SK-N-MC (cell line): Measurements from ENCODE around the gene RIPOR3.
"Not testable (repeated sequence)": the region's sequence is repeated elsewhere in the genome, so short reads cannot be mapped to it uniquely, and the experiment has no call there.

Experiments
- DNase-seq: peaks from one replicate; pipeline ENCODE4 v3.0.0-alpha.2; 2011; ENCODE audit warnings: low read depth, low spot score
- H3K27ac ChIP-seq: fragments of 200-600 bp; sonication (generic); 2 replicates; pipeline ENCODE4 v1.5.1; 2016; ENCODE audit warnings: mixed run types
- H3K36me3 ChIP-seq: fragments of 200-600 bp; sonication (generic); 2 replicates; pipeline ENCODE4 v1.6.1; 2017; ENCODE audit warnings: antibody characterized with exemption, low read length, mixed read lengths; ENCODE audit not compliant: insufficient read depth
- H3K4me3 ChIP-seq: fragments of 200-600 bp; sonication (generic); 2 replicates; pipeline ENCODE4 v1.5.1; 2016
- H3K9ac ChIP-seq: fragments of 200-600 bp; sonication (generic); 2 replicates; pipeline ENCODE4 v1.8.0; 2017; ENCODE audit warnings: mixed run types, mixed read lengths; ENCODE audit not compliant: insufficient read length
- H3K9me3 ChIP-seq: fragments of 200-600 bp; sonication (generic); 2 replicates; pipeline ENCODE4 v1.6.1; 2017; ENCODE audit warnings: low read depth, mild to moderate bottlenecking, antibody characterized with exemption, low read length, moderate library complexity, mixed read lengths
- EZH2 ChIP-seq: fragments of 200-600 bp; sonication (generic); IDR thresholded peaks from one replicate; pipeline ENCODE4 v1.6.1; 2017; ENCODE audit warnings: antibody characterized with exemption
- FOXP2 ChIP-seq: optimal IDR thresholded peaks from 2 replicates; pipeline ENCODE3; 2011; ENCODE audit warnings: mild to moderate bottlenecking, moderate library complexity; ENCODE audit not compliant: insufficient read depth; ENCODE audit errors: extremely low read length, control extremely low read depth
- POLR2AphosphoS5 ChIP-seq: IDR thresholded peaks from 2 replicates; pipeline ENCODE4 v1.6.1; 2012; ENCODE audit warnings: mild to moderate bottlenecking, low read depth, low read length, borderline replicate concordance

Gene RIPOR3

GRCh38 chr20:50719328-50719727 is 28.0 kb upstream of the RIPOR3 start:
- H3K9ac ChIP-seq, result no peak overlapping the region
- no peak overlapping the region for H3K4me3 ChIP-seq
- H3K36me3 ChIP-seq, result no peaks in the 10 kb centered on the region
- no peak for DNase-seq
- TF ChIP-seq FOXP2 (no peak), EZH2 (no peak), POLR2AphosphoS5 (no peak)
- no peaks in the 10 kb centered on the region for H3K9me3 ChIP-seq
- no peak overlapping the region for H3K27ac ChIP-seq

DNA sequence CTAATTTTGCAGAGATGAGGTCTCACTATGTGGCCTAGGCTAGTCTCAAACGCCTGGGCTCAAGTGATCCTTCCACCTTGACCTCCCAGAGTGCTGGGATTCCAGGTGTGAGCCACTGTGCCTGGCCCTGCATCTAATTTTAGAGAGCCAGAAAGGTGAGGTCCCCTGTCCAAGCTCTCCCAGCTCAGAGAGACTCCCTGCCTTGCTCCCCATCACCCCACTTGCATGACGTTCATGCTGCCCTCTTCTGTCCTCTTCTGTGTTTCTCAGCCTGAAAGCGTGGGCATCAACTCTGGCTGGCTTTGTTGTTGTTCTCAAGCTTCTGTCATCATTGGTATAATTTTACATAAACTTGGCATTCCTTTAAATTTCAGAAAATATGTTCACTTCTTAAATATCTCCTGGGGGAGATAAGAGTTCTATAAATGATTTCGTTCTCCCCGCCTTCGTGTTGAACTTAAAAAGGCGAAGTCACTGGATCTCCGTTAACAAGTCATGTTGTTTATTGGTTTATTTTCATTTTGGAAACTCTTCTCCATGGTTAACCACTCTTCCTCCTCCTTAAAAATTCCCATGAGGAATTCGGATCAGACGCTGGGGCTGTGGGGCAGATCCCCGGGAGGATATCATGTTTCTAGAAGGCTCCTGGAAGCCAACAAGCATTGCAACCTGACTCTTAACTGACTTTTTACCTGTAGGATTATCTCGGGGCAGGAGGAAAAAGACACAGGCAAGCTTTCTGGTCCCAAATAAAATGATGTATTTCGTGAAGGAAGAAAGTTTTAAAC is 26.8 kb upstream of the RIPOR3 start:
- H3K9me3 ChIP-seq, result no peaks in the 10 kb centered on the region
- TF ChIP-seq POLR2AphosphoS5 (no peak), FOXP2 (no peak), EZH2 (no peak)
- H3K9ac ChIP-seq, result peak overlapping the region; percentile 7
- H3K27ac ChIP-seq, result no peak overlapping the region
- H3K36me3 ChIP-seq, result no peaks in the 10 kb centered on the region
- H3K4me3 ChIP-seq, result no peak overlapping the region
- no peak for DNase-seq

DNA sequence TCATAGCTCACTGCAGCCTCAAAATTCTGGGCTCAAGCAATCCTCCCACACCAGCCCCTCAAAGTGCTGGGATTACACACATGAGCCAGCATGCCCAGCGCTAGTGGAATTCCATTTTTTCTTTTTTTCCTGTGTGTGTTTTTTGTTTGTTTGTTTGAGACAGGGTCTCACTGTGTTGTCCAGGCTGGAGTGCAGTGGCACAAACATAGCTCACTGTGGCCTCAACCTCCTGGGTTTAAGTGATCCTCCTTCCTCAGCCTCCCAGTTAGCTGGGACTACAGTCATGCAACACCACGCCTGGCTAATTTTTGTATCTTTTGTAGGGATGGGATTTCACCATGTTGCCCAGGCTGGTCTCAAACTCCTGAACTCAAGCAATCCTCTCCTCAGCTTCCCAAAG is 26.0 kb upstream of the RIPOR3 start:
- Histone ChIP-seq H3K9ac (no peak overlapping the region), H3K9me3 (no peaks in the 10 kb centered on the region)
- DNase-seq, result no peak

DNA sequence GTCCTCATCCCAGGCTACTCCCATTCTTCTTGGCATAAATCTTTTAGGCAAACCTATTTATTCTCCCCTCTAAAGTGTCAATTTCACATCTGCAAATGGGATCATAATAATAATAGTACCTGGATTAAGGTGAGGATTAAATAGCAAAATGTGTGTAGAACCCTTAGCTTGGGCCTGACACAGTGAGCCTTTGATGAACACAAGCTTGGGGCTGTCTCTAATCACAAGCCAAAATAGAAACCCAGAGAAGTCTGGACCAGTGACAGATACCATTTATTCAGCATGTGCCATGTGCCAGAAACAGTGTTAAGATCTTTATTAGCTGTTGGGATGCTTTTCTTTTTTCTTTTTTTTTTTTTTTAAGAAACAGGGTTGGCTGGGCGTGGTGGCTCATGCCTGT is 25.2 kb upstream of the RIPOR3 start:
- TF ChIP-seq POLR2AphosphoS5, result no peak
- TF ChIP-seq EZH2, result no peak
- no peak for TF ChIP-seq FOXP2
- DNase-seq, result no peak
- no peaks in the 10 kb centered on the region for H3K36me3 ChIP-seq
- H3K9ac ChIP-seq, result no peak overlapping the region
- no peak overlapping the region for H3K4me3 ChIP-seq
- no peak overlapping the region for H3K27ac ChIP-seq
- H3K9me3 ChIP-seq, result no peaks in the 10 kb centered on the region

More for the DNA sequence above, 26.0 kb upstream of the RIPOR3 start:
- Histone ChIP-seq H3K4me3 (no peak overlapping the region), H3K36me3 (no peaks in the 10 kb centered on the region), H3K27ac (no peak overlapping the region)
- TF ChIP-seq EZH2 (no peak), POLR2AphosphoS5 (no peak), FOXP2 (no peak)

- H3K9me3 ChIP-seq, result no peaks in the 10 kb centered on the region
- H3K4me3 ChIP-seq, result no peak overlapping the region
- DNase-seq, result no peak
- no peak overlapping the region for H3K27ac ChIP-seq
- no peaks in the 10 kb centered on the region for H3K36me3 ChIP-seq
- H3K9ac ChIP-seq, result no peak overlapping the region
- TF ChIP-seq POLR2AphosphoS5, result no peak
- no peak for TF ChIP-seq FOXP2
- no peak for TF ChIP-seq EZH2
These were observed 24.4 kb upstream of the RIPOR3 start for GRCh38 chr20:50715694-50716093.

DNA sequence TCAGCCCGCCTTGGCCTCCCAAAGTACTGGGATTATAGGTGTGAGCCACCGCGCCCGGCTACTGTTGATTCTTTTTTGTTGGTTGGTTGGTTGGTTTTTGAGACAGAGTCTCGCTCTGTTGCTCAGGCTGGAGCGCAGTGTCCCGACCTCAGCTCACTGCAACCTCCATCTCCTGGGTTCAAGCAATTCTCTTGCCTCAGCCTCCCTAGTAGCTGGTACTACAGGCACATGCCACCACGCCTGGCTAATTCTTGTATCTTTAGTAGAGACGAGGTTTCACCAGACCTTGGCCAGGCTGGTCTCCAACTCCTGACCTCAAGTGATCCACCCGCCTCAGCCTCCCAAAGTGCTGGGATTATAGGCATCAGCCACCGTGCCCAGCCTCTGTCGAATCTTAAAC is 23.1 kb upstream of the RIPOR3 start:
- not testable (repeated sequence) for DNase-seq, H3K36me3 ChIP-seq, H3K9me3 ChIP-seq, H3K4me3 ChIP-seq, H3K9ac ChIP-seq, H3K27ac ChIP-seq

DNA sequence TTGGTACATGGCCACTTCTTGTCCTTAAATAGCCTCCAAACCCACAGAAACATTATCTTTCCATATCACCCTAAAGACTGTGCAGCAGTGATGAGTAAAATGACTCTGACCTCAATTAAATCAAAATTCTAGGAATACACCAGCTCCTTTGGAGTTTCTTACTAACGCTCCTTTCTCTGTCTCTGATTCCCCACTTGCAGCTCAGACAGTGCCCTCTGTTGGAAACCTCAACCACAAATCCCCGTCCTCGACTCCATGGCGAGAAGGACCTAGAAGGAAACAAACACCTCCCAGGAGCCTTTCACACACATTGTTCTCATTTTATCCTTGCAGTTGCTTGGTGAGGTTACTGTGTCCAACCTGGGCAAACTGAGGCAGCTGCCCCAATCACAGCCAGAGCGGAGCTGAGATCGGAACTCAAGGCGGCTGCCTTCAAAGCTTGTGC is 22.3 kb upstream of the RIPOR3 start:
- H3K36me3 ChIP-seq, result no peaks in the 10 kb centered on the region
- DNase-seq, result no peak
- TF ChIP-seq EZH2 (no peak), FOXP2 (no peak), POLR2AphosphoS5 (no peak)

GRCh38 chr20:50712771-50713656 is 21.7 kb upstream of the RIPOR3 start:
- DNase-seq, result no peak

More for the DNA sequence above, 22.3 kb upstream of the RIPOR3 start:
- H3K9me3 ChIP-seq, result no peaks in the 10 kb centered on the region
- no peak overlapping the region for H3K27ac ChIP-seq
- H3K9ac ChIP-seq, result no peak overlapping the region
- no peak overlapping the region for H3K4me3 ChIP-seq

More at GRCh38 chr20:50712771-50713656, 21.7 kb upstream of the RIPOR3 start:
- Histone ChIP-seq H3K9me3 (no peaks in the 10 kb centered on the region), H3K27ac (no peak overlapping the region), H3K36me3 (no peaks in the 10 kb centered on the region), H3K9ac (no peak overlapping the region), H3K4me3 (no peak overlapping the region)
- no peak for TF ChIP-seq EZH2
- no peak for TF ChIP-seq POLR2AphosphoS5
- TF ChIP-seq FOXP2, result no peak
